Mesenteric fat pad (tissue), 1 donor: Measurements from ENCODE around the gene U2AF2. TPM values are rescaled to one million over a fixed set of nuclear protein-coding genes. Genes with fewer than 3 reads are reported as not detected.

Source experiments
- DNase-seq: peaks from one replicate; pipeline ENCODE4 v3.0.0-alpha.2; 2020; ENCODE audit warnings: low spot score
- total RNA-seq: library from RNA; stranded (reverse); fragmentation: NEBNext Ultra II Directional; extraction: Animal tissue kit (Norgen Biotek cat#: 25700); gene quantifications from one replicate; pipeline ENCODE4 v1.2.1, GENCODE V29; 2021
- donor health status: DM: yes; HTN: yes; CAD: no.

U2AF2 gene
- total RNA-seq, 1 donor from 2014 or later, result 126 TPM

GRCh38 chr19:55656552-55656951 lies 1.7 kb downstream of the U2AF2 start:
- DNase-seq, result no peak

- DNase-seq, result no peak
Observed at GRCh38 chr19:55656988-55657747, 2.3 kb downstream of the U2AF2 start.

GRCh38 chr19:55658846-55659459 lies 4.1 kb downstream of the U2AF2 start:
- DNase-seq, result no peak

- no peak for DNase-seq
Observed at GRCh38 chr19:55659822-55660221, 5.0 kb downstream of the U2AF2 start.

GRCh38 chr19:55660404-55660803 lies 5.6 kb downstream of the U2AF2 start:
- DNase-seq, result no peak

GRCh38 chr19:55660991-55661390 lies 6.2 kb downstream of the U2AF2 start:
- no peak for DNase-seq

GRCh38 chr19:55661826-55662225 lies 7.0 kb downstream of the U2AF2 start:
- no peak for DNase-seq

GRCh38 chr19:55663846-55664536 lies 9.2 kb downstream of the U2AF2 start:
- DNase-seq, result no peak

- DNase-seq, result no peak
Observed at GRCh38 chr19:55666343-55667005, 11.6 kb downstream of the U2AF2 start.

GRCh38 chr19:55667006-55667381 lies 12.2 kb downstream of the U2AF2 start:
- DNase-seq, result no peak

GRCh38 chr19:55667511-55667910 lies 12.7 kb downstream of the U2AF2 start:
- no peak for DNase-seq

- DNase-seq, result no peak
Observed at GRCh38 chr19:55667958-55668357, 13.1 kb downstream of the U2AF2 start.

GRCh38 chr19:55668603-55669348 lies 13.9 kb downstream of the U2AF2 start:
- DNase-seq, result no peak

GRCh38 chr19:55669418-55670279 lies 14.8 kb downstream of the U2AF2 start:
- no peak for DNase-seq

GRCh38 chr19:55670280-55671053 lies 15.6 kb downstream of the U2AF2 start:
- DNase-seq, result no peak

- no peak for DNase-seq
Observed at GRCh38 chr19:55671054-55671378, 16.2 kb downstream of the U2AF2 start.

GRCh38 chr19:55672418-55672817 lies 17.6 kb downstream of the U2AF2 start:
- no peak for DNase-seq

GRCh38 chr19:55673465-55673864 lies 18.6 kb downstream of the U2AF2 start:
- no peak for DNase-seq

- DNase-seq, result no peak
Observed at GRCh38 chr19:55673889-55674288, 19.1 kb downstream of the U2AF2 start.

- no peak for DNase-seq
Observed at GRCh38 chr19:55674459-55674840, 19.6 kb downstream of the U2AF2 start.
